Stimulated activated CD8-positive, alpha-beta memory T cell treated with anti-CD3 and anti-CD28 coated beads, Interleukin-2, amount 100 ng/mL, for 1 hour (primary cell): ENCODE results near the gene AKR1C8.

Source experiments
- DNase-seq, 2 donors: peaks; one replicate each; pipeline ENCODE4 v3.0.0-alpha.2; 2020; ENCODE audit warnings: low read depth in 2 of 2

Gene AKR1C8

DNA sequence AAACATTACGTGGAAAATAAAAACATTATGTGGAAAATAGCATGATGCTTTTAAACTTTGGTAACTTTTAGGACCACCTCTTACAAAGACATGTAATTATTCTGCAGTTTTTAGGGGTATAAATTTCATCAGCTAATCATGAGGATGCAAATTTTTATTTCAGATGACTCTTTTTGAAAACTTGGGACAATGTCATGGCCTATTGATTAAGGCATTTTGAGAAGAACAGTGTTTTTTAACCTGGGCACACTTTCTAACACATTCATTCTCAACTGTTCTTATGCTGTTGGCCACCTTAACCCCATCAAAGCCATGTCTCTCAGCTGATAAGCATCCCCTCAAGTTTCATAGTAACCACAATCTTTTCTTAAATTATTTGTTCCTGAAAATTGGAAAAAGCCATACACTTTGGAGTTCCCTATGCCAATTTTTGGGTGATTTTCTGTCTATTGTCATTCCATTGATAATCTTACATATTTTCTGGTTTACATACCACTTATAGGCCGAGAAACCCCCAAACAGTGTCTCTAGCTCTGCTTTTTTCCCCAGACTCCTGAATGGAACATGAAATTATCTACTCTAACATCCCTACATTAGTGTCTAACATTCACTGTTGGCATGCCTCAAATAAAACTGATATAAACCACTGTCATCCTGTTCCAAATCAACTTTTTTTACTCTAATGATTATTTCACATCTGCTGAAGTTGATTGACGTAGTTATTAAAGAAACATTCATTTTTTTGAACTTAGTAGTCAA is 76.1 kb downstream of the AKR1C8 start:
- DNase-seq = no peak

GRCh38 chr10:5107860-5108526 is 77.0 kb downstream of the AKR1C8 start:
- DNase-seq = no peak

- DNase-seq = no peak
Measured at GRCh38 chr10:5106553-5106952, 78.4 kb downstream of the AKR1C8 start.

DNA sequence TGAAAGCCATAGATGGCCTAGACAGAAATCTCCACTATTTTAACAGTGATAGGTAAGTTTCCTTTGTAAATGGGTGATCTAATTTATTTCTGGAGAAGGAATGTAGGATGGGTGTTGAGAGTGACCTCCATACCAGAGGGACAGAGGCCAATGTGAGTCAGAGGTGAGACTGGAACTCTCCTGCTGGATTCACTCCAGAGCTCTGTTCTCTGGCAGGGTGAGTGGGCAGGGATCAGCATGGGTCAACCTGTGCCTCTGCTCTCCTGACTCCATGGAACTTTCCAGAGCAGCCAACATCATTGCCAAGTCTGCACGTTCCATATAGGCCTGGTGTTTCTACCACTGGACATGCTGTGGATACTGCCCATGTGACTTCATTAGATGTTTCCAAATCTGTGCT is 79.3 kb downstream of the AKR1C8 start:
- DNase-seq = no peak
